ENCODE data around the gene ZNF865. TPM values are rescaled to one million over a fixed set of nuclear protein-coding genes. Genes with fewer than 3 reads are reported as not detected.
"Not testable (repeated sequence)": the region's sequence is repeated elsewhere in the genome, so short reads cannot be mapped to it uniquely, and the experiment has no call there.

ZNF865 gene
- polyA plus RNA-seq, result 10 to 100 TPM in 1 of 4 donors, 1 to 10 TPM in 3; 4.0 to 10.3 (median 5.5) TPM
- long read RNA-seq, donor 1, full-length matches to known transcripts, result 9 of 9 reads
- long read RNA-seq, donor 1, partial matches to known transcripts, result 0 of 9 reads
- long read RNA-seq, donor 1, other reads (novel, unspliced or antisense), result 0 of 9 reads
- long read RNA-seq, donor 2, full-length matches to known transcripts, result 3 of 3 reads
- long read RNA-seq, donor 2, partial matches to known transcripts, result 0 of 3 reads
- long read RNA-seq, donor 2, other reads (novel, unspliced or antisense), result 0 of 3 reads
- long read RNA-seq, donor 3, full-length matches to known transcripts, result 5 of 5 reads
- long read RNA-seq, donor 3, partial matches to known transcripts, result 0 of 5 reads
- long read RNA-seq, donor 3, other reads (novel, unspliced or antisense), result 0 of 5 reads
- long read RNA-seq, donor 4, full-length matches to known transcripts, result 1 of 1 reads
- long read RNA-seq, donor 4, partial matches to known transcripts, result 0 of 1 reads
- long read RNA-seq, donor 4, other reads (novel, unspliced or antisense), result 0 of 1 reads
- long read RNA-seq, donor 5, full-length matches to known transcripts, result 2 of 2 reads
- long read RNA-seq, donor 5, partial matches to known transcripts, result 0 of 2 reads
- long read RNA-seq, donor 5, other reads (novel, unspliced or antisense), result 0 of 2 reads
- long read RNA-seq, donor 6, result 0 reads
- long read RNA-seq, donor 7, full-length matches to known transcripts, result 10 of 27 reads
- long read RNA-seq, donor 7, partial matches to known transcripts, result 17 of 27 reads
- long read RNA-seq, donor 7, other reads (novel, unspliced or antisense), result 0 of 27 reads
- long read RNA-seq, donor 8, result 0 reads
- long read RNA-seq, donor 9, full-length matches to known transcripts, result 2 of 2 reads
- long read RNA-seq, donor 9, partial matches to known transcripts, result 0 of 2 reads
- long read RNA-seq, donor 9, other reads (novel, unspliced or antisense), result 0 of 2 reads
- long read RNA-seq, donor 10, full-length matches to known transcripts, result 9 of 9 reads
- long read RNA-seq, donor 10, partial matches to known transcripts, result 0 of 9 reads
- long read RNA-seq, donor 10, other reads (novel, unspliced or antisense), result 0 of 9 reads

DNA sequence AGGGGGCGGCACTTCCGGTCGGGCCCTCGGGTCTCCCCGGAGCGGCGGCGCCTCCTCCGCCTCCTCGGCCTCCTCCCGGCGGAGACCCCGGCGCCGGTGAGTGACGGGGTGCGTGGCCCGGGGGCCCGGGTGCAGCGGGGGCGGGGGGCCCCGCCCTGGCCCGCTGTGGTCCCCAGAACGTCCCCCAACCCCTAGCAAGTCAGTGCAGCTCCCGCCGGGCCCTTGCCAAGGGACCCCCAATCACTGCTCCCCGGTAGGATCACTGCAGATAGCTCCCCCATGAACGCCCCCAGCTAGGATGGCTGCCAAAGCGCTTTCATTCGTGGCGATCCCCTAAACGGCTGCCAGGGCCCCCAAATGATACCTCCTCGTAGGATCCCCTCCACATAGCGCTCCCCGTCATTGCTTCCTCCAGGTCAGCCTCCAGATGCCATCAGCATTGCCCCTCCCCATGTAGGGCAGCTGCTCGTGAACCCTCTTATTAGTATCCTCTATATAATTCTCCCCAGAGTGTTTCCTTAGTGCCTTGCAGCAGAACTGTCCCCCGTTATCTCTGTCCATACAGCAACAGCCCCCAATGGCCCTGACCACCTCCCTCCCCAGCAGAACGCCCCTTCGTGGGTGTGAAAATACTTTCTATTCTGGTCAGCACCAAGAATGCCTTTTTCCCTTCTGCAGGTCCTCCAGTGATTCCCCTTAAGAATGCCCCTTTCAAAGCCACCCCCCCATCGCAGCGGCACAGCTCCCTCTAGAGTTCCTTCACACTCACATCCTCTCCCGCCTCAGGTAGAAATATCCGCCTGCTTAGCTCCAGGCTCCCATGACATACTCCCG, at the start of gene ZNF865:
TSS of gene ZNF865 (plus strand) at position 11 of the 834 bp plus-strand sequence. CDS start 7,972 bp downstream, outside the sequence.
- peak within 1 kb of the TSS; percentile 73 to 99 (median 86) for H3K27ac ChIP-seq (ENCODE audit: low read depth in 1 of 3, low read length in 2 of 3)
- FAIRE-seq, result no peak

GRCh38 chr19:55559684-55560083, 45.8 kb upstream of the ZNF865 start:
- Histone ChIP-seq H3K4me3 (ENCODE audit: low read depth in 1 of 3, low read length in 3 of 3) (no peak overlapping the region), H3K9me3 (ENCODE audit: control insufficient read depth in 2 of 2, insufficient read depth in 1 of 2, low read depth in 1 of 2, low read length in 1 of 2) (peaks cover 2 to 6% of the 10 kb centered on the region in 2 donors), H3K4me1 (ENCODE audit: control insufficient read depth in 3 of 3, insufficient read depth in 2 of 3, low read depth in 1 of 3, low read length in 2 of 3) (peaks cover 0 to 12% (median 0%) of the 10 kb centered on the region in 3 donors), H3K27me3 (ENCODE audit: control insufficient read depth in 3 of 3, insufficient read depth in 3 of 3, low read length in 3 of 3) (no peaks in the 10 kb centered on the region), H3K27ac (ENCODE audit: low read depth in 1 of 3, low read length in 2 of 3) (no peak overlapping the region), H3K36me3 (ENCODE audit: control insufficient read depth in 3 of 3, insufficient read depth in 2 of 3, low read depth in 1 of 3, low read length in 3 of 3) (no peaks in the 10 kb centered on the region)
- FAIRE-seq, result no peak
- peak in 1 of 2 donors; percentile 7 for DNase-seq
- WGBS, 3 donors, result 55 to 77% (median 74%) methylated on average over 9 of the region's 9 CpGs

More for the DNA sequence above, at the start of gene ZNF865:
- H3K9me3 ChIP-seq (ENCODE audit: control insufficient read depth in 2 of 2, insufficient read depth in 1 of 2, low read depth in 1 of 2, low read length in 1 of 2), result no peaks in the 10 kb centered on the region
- WGBS, 3 donors, result 0 to 1% (median 1%) methylated on average over 23 to 44 of the region's 44 CpGs
- H3K27me3 ChIP-seq (ENCODE audit: control insufficient read depth in 3 of 3, insufficient read depth in 3 of 3, low read length in 3 of 3), result no peaks in the 10 kb centered on the region
- peak within 1 kb of the TSS; percentile 72 to 93 (median 81) for H3K4me3 ChIP-seq (ENCODE audit: low read depth in 1 of 3, low read length in 3 of 3)
- peak; percentile 85 to 91 for DNase-seq
- H3K36me3 ChIP-seq (ENCODE audit: control insufficient read depth in 3 of 3, insufficient read depth in 2 of 3, low read depth in 1 of 3, low read length in 3 of 3), result peaks cover 0 to 44% (median 0%) of the 10 kb centered on the region in 3 donors
- H3K4me1 ChIP-seq (ENCODE audit: control insufficient read depth in 3 of 3, insufficient read depth in 2 of 3, low read depth in 1 of 3, low read length in 2 of 3), result peaks cover 0 to 13% (median 0%) of the 10 kb centered on the region in 3 donors

GRCh38 chr19:55563261-55563690, 42.2 kb upstream of the ZNF865 start:
- Histone ChIP-seq H3K27me3 (ENCODE audit: control insufficient read depth in 3 of 3, insufficient read depth in 3 of 3, low read length in 3 of 3) (no peaks in the 10 kb centered on the region), H3K4me1 (ENCODE audit: control insufficient read depth in 3 of 3, insufficient read depth in 2 of 3, low read depth in 1 of 3, low read length in 2 of 3) (peaks cover 0 to 12% (median 0%) of the 10 kb centered on the region in 3 donors), H3K4me3 (ENCODE audit: low read depth in 1 of 3, low read length in 3 of 3) (no peak overlapping the region), H3K9me3 (ENCODE audit: control insufficient read depth in 2 of 2, insufficient read depth in 1 of 2, low read depth in 1 of 2, low read length in 1 of 2) (peaks cover 2 to 6% of the 10 kb centered on the region in 2 donors), H3K27ac (ENCODE audit: low read depth in 1 of 3, low read length in 2 of 3) (peak overlapping the region in 1 of 3 donors; percentile 58), H3K36me3 (ENCODE audit: control insufficient read depth in 3 of 3, insufficient read depth in 2 of 3, low read depth in 1 of 3, low read length in 3 of 3) (no peaks in the 10 kb centered on the region)
- FAIRE-seq, result no peak
- peak; percentile 59 to 68 for DNase-seq
- WGBS, 3 donors, result 14 to 39% (median 37%) methylated on average over 7 to 12 of the region's 12 CpGs

GRCh38 chr19:55566823-55567222, 38.6 kb upstream of the ZNF865 start:
- Histone ChIP-seq H3K4me1 (ENCODE audit: control insufficient read depth in 3 of 3, insufficient read depth in 2 of 3, low read depth in 1 of 3, low read length in 2 of 3) (peaks cover 0 to 12% (median 0%) of the 10 kb centered on the region in 3 donors), H3K4me3 (ENCODE audit: low read depth in 1 of 3, low read length in 3 of 3) (no peak overlapping the region), H3K9me3 (ENCODE audit: control insufficient read depth in 2 of 2, insufficient read depth in 1 of 2, low read depth in 1 of 2, low read length in 1 of 2) (peaks cover 0 to 4% of the 10 kb centered on the region in 2 donors), H3K27ac (ENCODE audit: low read depth in 1 of 3, low read length in 2 of 3) (no peak overlapping the region), H3K36me3 (ENCODE audit: control insufficient read depth in 3 of 3, insufficient read depth in 2 of 3, low read depth in 1 of 3, low read length in 3 of 3) (no peaks in the 10 kb centered on the region), H3K27me3 (ENCODE audit: control insufficient read depth in 3 of 3, insufficient read depth in 3 of 3, low read length in 3 of 3) (no peaks in the 10 kb centered on the region)
- DNase-seq (no peak), FAIRE-seq (no peak)
- WGBS, 3 donors, result 45 to 57% (median 56%) methylated on average over 9 of the region's 9 CpGs

DNA sequence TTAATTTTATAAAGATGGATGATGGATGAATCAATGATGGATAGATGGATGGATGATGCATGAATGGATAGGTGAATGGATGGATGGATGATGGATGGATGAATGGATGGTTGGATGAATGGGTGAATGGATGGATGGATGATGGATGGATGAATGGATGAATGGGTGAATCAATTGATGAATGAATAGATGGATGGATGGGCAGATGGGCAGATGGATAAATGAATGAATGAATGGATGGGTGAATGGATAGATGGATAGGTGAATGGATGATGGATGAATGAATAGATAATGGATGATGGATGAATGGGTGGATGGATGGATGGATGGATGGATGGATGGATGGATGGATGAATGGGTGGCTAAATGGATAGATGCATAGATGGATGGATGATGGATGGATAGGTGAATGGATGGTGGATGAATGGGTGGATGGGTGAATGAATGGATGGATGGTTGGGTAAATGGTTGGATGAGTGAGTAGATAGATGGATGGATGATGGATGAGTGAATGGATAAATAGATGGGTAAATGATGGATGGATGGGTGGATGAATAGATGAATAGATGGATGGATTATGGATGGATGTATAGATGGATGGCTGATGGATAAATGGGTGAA, 37.6 kb upstream of the ZNF865 start:
- H3K4me3 ChIP-seq (ENCODE audit: low read depth in 1 of 3, low read length in 3 of 3), result no peak overlapping the region
- H3K36me3 ChIP-seq (ENCODE audit: control insufficient read depth in 3 of 3, insufficient read depth in 2 of 3, low read depth in 1 of 3, low read length in 3 of 3), result no peaks in the 10 kb centered on the region
- no peak for DNase-seq
- no peaks in the 10 kb centered on the region for H3K27me3 ChIP-seq (ENCODE audit: control insufficient read depth in 3 of 3, insufficient read depth in 3 of 3, low read length in 3 of 3)
- H3K4me1 ChIP-seq (ENCODE audit: control insufficient read depth in 3 of 3, insufficient read depth in 2 of 3, low read depth in 1 of 3, low read length in 2 of 3), result peaks cover 0 to 12% (median 0%) of the 10 kb centered on the region in 3 donors
- no peak for FAIRE-seq
- H3K9me3 ChIP-seq (ENCODE audit: control insufficient read depth in 2 of 2, insufficient read depth in 1 of 2, low read depth in 1 of 2, low read length in 1 of 2), result peaks cover 0 to 4% of the 10 kb centered on the region in 2 donors
- H3K27ac ChIP-seq (ENCODE audit: low read depth in 1 of 3, low read length in 2 of 3), result no peak overlapping the region

DNA sequence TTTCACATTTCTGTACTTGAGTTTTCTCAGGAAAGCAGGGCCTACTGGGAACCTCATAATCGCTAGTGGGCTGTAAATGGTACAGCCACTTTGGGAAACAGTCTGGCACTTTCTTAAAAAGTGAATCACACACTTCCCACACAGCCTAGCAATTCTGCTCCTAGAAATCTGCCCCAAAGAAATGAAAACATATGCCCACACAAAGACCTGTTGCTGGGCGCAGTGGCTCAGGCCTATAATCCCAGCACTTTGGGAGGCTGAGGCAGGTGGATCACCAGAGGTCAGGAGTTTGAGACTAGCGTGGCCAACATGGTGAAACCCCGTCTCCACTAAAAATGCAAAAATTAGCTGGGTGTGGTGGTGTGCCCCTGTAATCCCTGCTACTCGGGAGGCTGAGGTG, 36.0 kb upstream of the ZNF865 start:
- FAIRE-seq; H3K36me3 ChIP-seq (ENCODE audit: control insufficient read depth in 3 of 3, insufficient read depth in 2 of 3, low read depth in 1 of 3, low read length in 3 of 3); H3K9me3 ChIP-seq (ENCODE audit: control insufficient read depth in 2 of 2, insufficient read depth in 1 of 2, low read depth in 1 of 2, low read length in 1 of 2); DNase-seq; H3K4me1 ChIP-seq (ENCODE audit: control insufficient read depth in 3 of 3, insufficient read depth in 2 of 3, low read depth in 1 of 3, low read length in 2 of 3); H3K27me3 ChIP-seq (ENCODE audit: control insufficient read depth in 3 of 3, insufficient read depth in 3 of 3, low read length in 3 of 3); H3K27ac ChIP-seq (ENCODE audit: low read depth in 1 of 3, low read length in 2 of 3); H3K4me3 ChIP-seq (ENCODE audit: low read depth in 1 of 3, low read length in 3 of 3): not testable (repeated sequence)
- WGBS, 3 donors, result 92 to 93% (median 92%) methylated on average over 5 of the region's 5 CpGs

- H3K9me3 ChIP-seq (ENCODE audit: control insufficient read depth in 2 of 2, insufficient read depth in 1 of 2, low read depth in 1 of 2, low read length in 1 of 2); DNase-seq; H3K27ac ChIP-seq (ENCODE audit: low read depth in 1 of 3, low read length in 2 of 3); H3K27me3 ChIP-seq (ENCODE audit: control insufficient read depth in 3 of 3, insufficient read depth in 3 of 3, low read length in 3 of 3); H3K4me3 ChIP-seq (ENCODE audit: low read depth in 1 of 3, low read length in 3 of 3); H3K4me1 ChIP-seq (ENCODE audit: control insufficient read depth in 3 of 3, insufficient read depth in 2 of 3, low read depth in 1 of 3, low read length in 2 of 3); FAIRE-seq: not testable (repeated sequence)
- WGBS, 3 donors, result 84 to 91% (median 87%) methylated on average over 6 of the region's 6 CpGs
- peaks cover 0 to 21% (median 10%) of the 10 kb centered on the region in 3 donors for H3K36me3 ChIP-seq (ENCODE audit: control insufficient read depth in 3 of 3, insufficient read depth in 2 of 3, low read depth in 1 of 3, low read length in 3 of 3)
Observed at GRCh38 chr19:55573929-55574328, 31.5 kb upstream of the ZNF865 start.

Measured in small intestine (tissue), 16 donors.